Spleen (tissue), 7 donors: Measurements from ENCODE around the gene GPR26.

Source experiments
- CTCF ChIP-seq, 11 experiments: fragments of 200-600 bp in 7 of 11; fragments of 450-650 bp in 4 of 11; sonication (generic) in 4 of 11; IDR thresholded peaks in 8 of 11; conservative IDR thresholded peaks in 3 of 11; 1 replicate in 7 of 11; 2 replicates in 4 of 11; pipeline versions ENCODE4 v1.4.0 to v1.8.0; 2016 to 2021; ENCODE audit warnings: antibody characterized with exemption in 11 of 11, inconsistent platforms in 4 of 11, mild to moderate bottlenecking in 1 of 11
- POLR2A ChIP-seq, 3 donors: fragments of 450-650 bp; IDR thresholded peaks; one replicate each; pipeline ENCODE4 v1.5.1; 2017; ENCODE audit warnings: antibody characterized with exemption in 3 of 3, mild to moderate bottlenecking in 1 of 3
- POLR2AphosphoS5 ChIP-seq, 3 donors: sonication (generic); formaldehyde crosslinking; IDR thresholded peaks; one replicate each; pipeline ENCODE4 v1.5.1; 2017; ENCODE audit warnings: antibody characterized with exemption in 3 of 3
- donor health status: DM: no; HTN: no; CAD: no; lungs with moderate emphysema.
- donor health status: DM: no; HTN: no; CAD: no.
- donor health status: DM: no; HTN: no; CAD: no.

- TF ChIP-seq CTCF (IDR thresholded peaks at IDR 0.05 in 8 of 11, conservative IDR thresholded peaks at IDR 0.05 in 3 of 11) (no peak), POLR2AphosphoS5 (IDR thresholded peaks at IDR 0.05) (no peak), POLR2A (IDR thresholded peaks at IDR 0.05) (no peak)
Observed at GRCh38 chr10:123722351-123722750, 56.2 kb downstream of the GPR26 start.
